GM12874 (cell line): Measurements from ENCODE around the gene AKAP7.

Experiments used
- CTCF ChIP-seq: IDR thresholded peaks from 2 replicates; pipeline ENCODE4 v1.5.1; 2011; ENCODE audit warnings: low read depth, mild to moderate bottlenecking, control low read depth, low read length, moderate library complexity; ENCODE audit not compliant: insufficient read depth

The AKAP7 gene

GRCh38 chr6:131305037-131305850 is 170.0 kb downstream of the AKAP7 start:
- TF ChIP-seq CTCF: no peak

DNA sequence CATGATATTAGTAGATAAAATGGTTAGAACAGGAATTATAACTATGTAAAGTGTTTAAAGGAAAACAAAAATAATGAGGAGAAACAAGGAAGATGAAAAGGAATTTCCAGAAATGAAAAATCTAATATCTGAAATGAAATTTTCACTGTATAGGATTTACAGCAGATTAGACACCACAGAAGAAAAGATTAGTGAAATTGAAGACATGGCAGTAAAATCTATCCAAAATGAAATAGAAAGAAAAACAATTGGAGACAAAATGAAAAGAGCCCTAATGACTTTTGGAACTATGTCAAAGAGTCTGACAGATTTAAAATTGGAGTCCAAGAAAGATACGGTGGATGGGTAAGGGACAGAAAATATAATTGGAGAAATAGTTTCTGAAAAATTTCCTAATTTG is 174.2 kb downstream of the AKAP7 start:
- TF ChIP-seq CTCF: no peak

GRCh38 chr6:131314838-131315237 is 179.6 kb downstream of the AKAP7 start:
- TF ChIP-seq CTCF: no peak

- no peak for TF ChIP-seq CTCF
Observed at GRCh38 chr6:131316654-131317053, 181.4 kb downstream of the AKAP7 start.

- no peak for TF ChIP-seq CTCF
Observed at GRCh38 chr6:131317516-131317915, 182.2 kb downstream of the AKAP7 start.

DNA sequence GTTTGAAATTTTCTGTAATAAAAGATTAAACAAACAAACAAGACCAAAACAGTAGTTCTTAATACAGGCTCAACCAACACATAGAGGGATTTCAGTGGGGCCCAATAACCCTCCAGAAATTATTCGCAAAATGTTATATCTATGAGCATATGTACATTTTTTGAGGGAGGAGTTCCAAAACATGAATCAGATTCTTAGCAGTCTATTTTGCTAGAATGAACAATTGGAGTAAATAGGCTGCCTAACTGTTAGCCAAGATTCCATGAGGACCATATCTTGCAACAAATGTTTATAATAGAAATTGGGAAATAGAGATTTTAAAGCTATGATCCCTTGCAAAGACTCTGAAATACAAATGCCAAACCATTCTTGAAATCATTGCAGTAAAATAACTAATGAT is 186.3 kb downstream of the AKAP7 start:
- no peak for TF ChIP-seq CTCF

DNA sequence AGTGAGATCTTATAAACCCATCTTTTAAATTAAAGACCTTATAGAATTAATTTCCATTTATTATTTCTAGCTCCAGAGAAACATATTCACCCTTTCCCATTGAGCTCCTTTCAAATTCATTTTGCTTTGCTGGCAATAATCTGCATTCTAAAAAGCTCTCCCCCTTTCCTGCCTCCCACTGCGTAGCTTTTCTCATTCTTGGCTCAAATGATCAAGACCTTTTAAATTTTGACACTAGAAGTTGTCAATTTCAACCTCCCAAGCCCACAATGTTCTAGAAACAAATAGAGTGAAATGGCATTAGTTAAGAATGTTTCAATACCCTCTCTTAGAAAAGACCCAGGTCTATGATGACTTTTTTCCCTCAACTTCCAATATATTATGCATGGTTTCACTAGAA is 186.9 kb downstream of the AKAP7 start:
- no peak for TF ChIP-seq CTCF
